SU-DHL-6 (cell line): ENCODE measurements around the gene IGSF10.

ENCODE experiments used
- H2AFZ ChIP-seq: fragments of 200-600 bp; sonication (generic); 2 replicates; pipeline ENCODE4 v1.6.1; 2014; ENCODE audit warnings: low read depth, mild to moderate bottlenecking, moderate library complexity, mixed read lengths, antibody characterized with exemption, low read length; ENCODE audit not compliant: severe bottlenecking
- H3F3A ChIP-seq: fragments of 200-600 bp; shearing (Covaris generic); 2 replicates; pipeline ENCODE4 v1.6.0; 2016; ENCODE audit warnings: antibody characterized with exemption, mild to moderate bottlenecking; ENCODE audit not compliant: insufficient read depth
- H3K27ac ChIP-seq: fragments of 200-600 bp; sonication (generic); 2 replicates; pipeline ENCODE4 v1.5.1; 2016; ENCODE audit warnings: low read depth, mild to moderate bottlenecking, low read length, moderate library complexity, mixed read lengths
- H3K27me3 ChIP-seq: fragments of 200-600 bp; sonication (generic), shearing (Covaris generic); 2 replicates; pipeline ENCODE4 v1.6.0; 2014; ENCODE audit warnings: mild to moderate bottlenecking, low read length
- H3K36me3 ChIP-seq: fragments of 200-600 bp; sonication (generic); 2 replicates; pipeline ENCODE4 v1.6.1; 2014; ENCODE audit warnings: mild to moderate bottlenecking, low read length, mixed read lengths
- H3K4me2 ChIP-seq: fragments of 300-600, 200-600 bp; shearing (Covaris generic), sonication (generic); 2 replicates; pipeline ENCODE4 v1.6.0; 2014; ENCODE audit warnings: low read length, low read depth, mild to moderate bottlenecking; ENCODE audit not compliant: poor library complexity, severe bottlenecking
- H3K4me3 ChIP-seq: fragments of 200-600 bp; sonication (generic); 2 replicates; pipeline ENCODE4 v1.5.1; 2014; ENCODE audit warnings: antibody characterized with exemption, low read length, mild to moderate bottlenecking, mixed read lengths; ENCODE audit not compliant: insufficient read depth, poor library complexity, severe bottlenecking
- H3K79me2 ChIP-seq: fragments of 200-600 bp; sonication (generic); 2 replicates; pipeline ENCODE4 v1.6.1; 2014; ENCODE audit warnings: mild to moderate bottlenecking, low read length, moderate library complexity; ENCODE audit not compliant: insufficient read depth
- H3K9ac ChIP-seq: fragments of 200-600 bp; sonication (generic); 2 replicates; pipeline ENCODE4 v1.7.0; 2014; ENCODE audit warnings: mild to moderate bottlenecking, low read length
- H3K9me2 ChIP-seq: fragments of 200-600 bp; sonication (generic); replicated peaks from 2 replicates; pipeline ENCODE4 v1.6.1; 2014; ENCODE audit warnings: low read length; ENCODE audit not compliant: insufficient read depth
- H3K9me3 ChIP-seq: fragments of 200-600 bp; sonication (generic); 2 replicates; pipeline ENCODE4 v1.6.1; 2014; ENCODE audit warnings: low read length, mixed read lengths; ENCODE audit not compliant: insufficient read depth
- H4K20me1 ChIP-seq: fragments of 200-600 bp; sonication (generic); 2 replicates; pipeline ENCODE4 v1.6.1; 2014; ENCODE audit warnings: low read depth, mild to moderate bottlenecking, antibody characterized with exemption, low read length, moderate library complexity, mixed read lengths
- CTCF ChIP-seq: fragments of 200-600 bp; sonication (generic); IDR thresholded peaks from one replicate; pipeline ENCODE4 v1.5.1; 2017; ENCODE audit warnings: antibody characterized with exemption, mild to moderate bottlenecking, low read length, moderate library complexity; ENCODE audit not compliant: insufficient read depth, poor library complexity, severe bottlenecking
- EZH2phosphoT487 ChIP-seq: fragments of 200-600 bp; sonication (generic), shearing (Covaris generic); conservative IDR thresholded peaks from 2 replicates; pipeline ENCODE4 v1.6.1; 2018; ENCODE audit warnings: mild to moderate bottlenecking, antibody characterized with exemption, low read length, moderate library complexity, mixed read lengths

Gene IGSF10

DNA sequence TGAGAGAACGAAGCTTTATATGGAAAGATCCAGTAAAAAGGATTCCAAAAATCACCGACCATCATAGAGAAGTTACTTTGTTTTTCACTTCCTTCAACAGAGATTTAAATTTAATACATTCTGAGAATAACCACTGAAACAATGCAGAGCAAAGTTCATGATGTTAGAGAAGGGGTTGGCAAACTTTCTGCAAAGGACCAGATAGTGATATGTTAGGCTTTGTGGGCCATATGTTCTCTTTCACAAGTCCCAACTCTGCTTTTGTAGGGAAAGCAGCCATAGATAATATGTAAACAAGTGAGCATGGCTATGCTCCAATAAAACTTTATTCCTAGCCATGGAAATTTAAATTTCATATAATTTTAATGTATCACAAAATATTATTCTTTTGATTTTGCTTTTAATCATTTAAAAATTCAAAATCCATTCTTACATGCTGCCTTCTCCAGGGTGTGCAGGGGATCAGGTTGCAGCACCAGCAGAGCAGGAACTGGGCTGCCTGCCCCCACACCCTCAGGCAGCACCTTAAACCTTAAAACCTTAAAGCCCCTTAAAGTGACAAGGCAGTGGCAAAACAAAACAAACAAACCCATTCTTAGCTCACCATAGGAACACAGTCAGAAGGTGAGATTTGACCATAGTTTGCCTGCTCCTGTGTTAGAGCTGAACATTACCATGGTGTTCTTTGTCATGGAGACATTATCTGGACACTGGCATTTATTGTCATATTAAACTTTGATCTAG is 16.9 kb upstream of the IGSF10 start:
- Histone ChIP-seq H3K4me2 (no peak overlapping the region), H3K79me2 (no peaks in the 10 kb centered on the region), H3K9me3 (no peaks in the 10 kb centered on the region), H4K20me1 (no peaks in the 10 kb centered on the region), H3K4me3 (no peak overlapping the region), H3K36me3 (no peaks in the 10 kb centered on the region), H3K27me3 (no peaks in the 10 kb centered on the region), H3K9ac (no peak overlapping the region), H3K27ac (no peak overlapping the region), H3F3A (no peaks in the 10 kb centered on the region), H3K9me2 (no peaks in the 10 kb centered on the region), H2AFZ (no peak overlapping the region)
- TF ChIP-seq EZH2phosphoT487 (no peak), CTCF (no peak)

DNA sequence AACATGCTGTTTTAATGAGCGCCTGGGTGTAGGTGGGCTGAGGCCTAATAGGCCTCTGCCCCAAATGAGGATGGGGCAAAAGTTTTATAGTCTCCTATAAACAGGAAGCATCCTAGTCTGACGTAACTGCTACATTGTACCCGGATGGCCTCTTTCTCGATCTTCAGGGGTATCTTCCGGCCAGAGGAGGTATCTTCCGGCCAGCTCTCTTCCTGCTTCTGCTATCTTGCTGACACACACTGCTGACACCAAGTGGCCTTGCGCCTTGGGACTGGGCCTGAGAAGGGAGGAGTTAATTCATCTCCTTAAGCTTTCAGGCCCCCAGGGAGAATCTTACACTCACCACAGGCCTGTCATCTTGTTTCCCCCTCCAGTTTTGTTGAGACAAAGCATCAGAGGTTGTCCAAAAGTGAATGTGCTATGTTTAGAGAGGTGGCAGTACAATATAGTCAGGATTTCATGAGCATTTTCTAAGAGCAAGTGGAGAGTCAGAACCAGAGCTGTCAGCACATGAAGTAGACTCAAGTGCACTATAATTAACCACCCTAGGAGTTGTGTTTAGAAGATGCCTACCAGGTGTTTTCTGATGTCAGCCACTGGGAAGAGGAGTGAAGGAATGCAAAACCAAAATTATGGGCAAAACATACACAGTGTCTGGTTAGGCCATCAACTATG is 15.6 kb upstream of the IGSF10 start:
- no peaks in the 10 kb centered on the region for H4K20me1 ChIP-seq
- H3K36me3 ChIP-seq, result no peaks in the 10 kb centered on the region
- no peak overlapping the region for H3K4me2 ChIP-seq
- no peak for TF ChIP-seq CTCF
- no peak for TF ChIP-seq EZH2phosphoT487
- H3K27me3 ChIP-seq, result no peaks in the 10 kb centered on the region
- no peaks in the 10 kb centered on the region for H3K9me3 ChIP-seq
- H3K27ac ChIP-seq, result no peak overlapping the region
- no peak overlapping the region for H2AFZ ChIP-seq
- H3K9ac ChIP-seq, result no peak overlapping the region
- H3K4me3 ChIP-seq, result no peak overlapping the region
- no peaks in the 10 kb centered on the region for H3K9me2 ChIP-seq
- H3F3A ChIP-seq, result no peaks in the 10 kb centered on the region
- H3K79me2 ChIP-seq, result no peaks in the 10 kb centered on the region

DNA sequence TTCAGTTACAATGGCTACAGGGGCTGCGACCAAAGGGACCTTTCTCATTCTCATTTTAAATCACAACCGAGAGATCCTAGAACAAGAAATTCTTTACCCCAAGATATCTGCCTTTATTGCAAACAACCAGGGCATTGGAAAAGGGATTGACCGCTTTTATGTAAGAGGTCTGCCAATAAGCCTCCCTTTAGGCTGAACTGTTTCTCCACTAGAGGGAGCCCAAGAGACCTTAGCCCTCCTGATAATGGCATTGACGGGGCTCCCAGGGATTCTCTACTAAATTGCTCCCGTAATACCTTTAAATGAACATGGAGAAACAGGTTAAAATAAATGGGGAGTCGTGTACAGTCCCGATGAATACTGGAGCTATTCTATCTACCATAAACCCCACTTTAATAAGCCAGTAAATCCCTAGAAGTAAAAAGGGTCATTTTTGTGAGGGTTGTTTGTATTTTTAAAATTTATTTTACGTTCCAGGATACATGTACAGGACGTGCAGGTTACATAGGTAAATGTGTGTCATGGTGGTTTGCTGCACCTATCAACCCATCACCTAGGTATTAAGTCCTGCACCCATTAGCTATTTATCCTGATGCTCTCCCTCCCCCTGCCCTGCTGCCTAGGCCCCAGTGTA is 7.5 kb upstream of the IGSF10 start:
- TF ChIP-seq CTCF, result peak; percentile 94
- TF ChIP-seq EZH2phosphoT487, result no peak
- no peaks in the 10 kb centered on the region for H3K36me3 ChIP-seq
- no peaks in the 10 kb centered on the region for H3K79me2 ChIP-seq
- no peaks in the 10 kb centered on the region for H3K27me3 ChIP-seq
- H3K4me3 ChIP-seq, result no peak overlapping the region
- no peak overlapping the region for H3K9ac ChIP-seq
- no peak overlapping the region for H3K27ac ChIP-seq
- no peaks in the 10 kb centered on the region for H3K9me3 ChIP-seq
- H3K4me2 ChIP-seq, result no peak overlapping the region
- H2AFZ ChIP-seq, result no peak overlapping the region
- no peaks in the 10 kb centered on the region for H3K9me2 ChIP-seq
- H4K20me1 ChIP-seq, result no peaks in the 10 kb centered on the region
- no peaks in the 10 kb centered on the region for H3F3A ChIP-seq
